Activated T-helper 2 cell treated with anti-CD3 and anti-CD28 coated beads, Interferon-gamma antibody, Interleukin-2, Interleukin-4, amounts not matched to agents 10 μg/mL and 5 μg/mL and 100 μg/mL, durations not matched to agents 14 hours and 24 hours and 36 hours (primary cell): ENCODE measurements around the gene TTC28. TPM values are rescaled to one million over a fixed set of nuclear protein-coding genes. Genes with fewer than 3 reads are reported as not detected.

ENCODE experiments used
- DNase-seq: peaks from one replicate; pipeline ENCODE4 v3.0.0; 2021; ENCODE audit warnings: low spot score
- H3K27ac Mint-ChIP-seq: one replicate; pipeline ENCODE4 v1.8.0; 2021; ENCODE audit warnings: mixed read lengths
- H3K27me3 Mint-ChIP-seq: one replicate; pipeline ENCODE4 v1.8.0; 2021; ENCODE audit warnings: low read depth, mixed read lengths
- H3K36me3 Mint-ChIP-seq: one replicate; pipeline ENCODE4 v1.8.0; 2021; ENCODE audit warnings: low read depth, mixed read lengths
- H3K4me1 Mint-ChIP-seq: one replicate; pipeline ENCODE4 v1.8.0; 2021; ENCODE audit warnings: low read depth, mixed read lengths
- H3K4me3 Mint-ChIP-seq: one replicate; pipeline ENCODE4 v1.8.0; 2021; ENCODE audit warnings: low read depth, mild to moderate bottlenecking, moderate library complexity, mixed read lengths
- H3K9me3 Mint-ChIP-seq: one replicate; pipeline ENCODE4 v1.8.0; 2021; ENCODE audit warnings: mixed read lengths
- intact Hi-C: fragments of 100-400 bp; cut with micrococcal nuclease; formaldehyde crosslinking; loops from one replicate; pipeline ENCODE4 v1.15.1; 2023
- total RNA-seq: library from RNA; stranded (reverse); gene quantifications from 2 replicates; pipeline ENCODE4 v1.2.3, GENCODE V29; 2022

TTC28 gene
- total RNA-seq, 1 donor from 2014 or later: 0.82 TPM

- Mint-ChIP-seq H3K4me1 (no peaks in the 10 kb centered on the region), H3K27me3 (peaks cover 8% of the 10 kb centered on the region), H3K27ac (no peak overlapping the region), H3K4me3 (no peak overlapping the region), H3K36me3 (no peaks in the 10 kb centered on the region), H3K9me3 (no peaks in the 10 kb centered on the region)
- no peak for DNase-seq
- intact Hi-C loops: no loop called here
Observed at GRCh38 chr22:28430466-28431025, 249.1 kb downstream of the TTC28 start.

- H3K4me1 Mint-ChIP-seq: no peaks in the 10 kb centered on the region
- no peaks in the 10 kb centered on the region for H3K36me3 Mint-ChIP-seq
- H3K27me3 Mint-ChIP-seq: peaks cover 8% of the 10 kb centered on the region
- H3K27ac Mint-ChIP-seq: no peak overlapping the region
- H3K9me3 Mint-ChIP-seq: no peaks in the 10 kb centered on the region
- no peak for DNase-seq
- H3K4me3 Mint-ChIP-seq: no peak overlapping the region
- intact Hi-C loops: no loop called here
Observed at GRCh38 chr22:28429711-28430110, 249.9 kb downstream of the TTC28 start.

- no peak for DNase-seq
- Mint-ChIP-seq H3K27me3 (peaks cover 4% of the 10 kb centered on the region), H3K27ac (no peak overlapping the region), H3K4me1 (no peaks in the 10 kb centered on the region), H3K36me3 (no peaks in the 10 kb centered on the region), H3K9me3 (no peaks in the 10 kb centered on the region), H3K4me3 (no peak overlapping the region)
- intact Hi-C loops: no loop called here
Observed at GRCh38 chr22:28428271-28428670, 251.4 kb downstream of the TTC28 start.

- Mint-ChIP-seq H3K27ac (no peak overlapping the region), H3K9me3 (no peaks in the 10 kb centered on the region), H3K36me3 (no peaks in the 10 kb centered on the region), H3K4me3 (no peak overlapping the region), H3K27me3 (peaks cover 2% of the 10 kb centered on the region), H3K4me1 (no peaks in the 10 kb centered on the region)
- intact Hi-C loops: no loop called here
- DNase-seq: no peak
Observed at GRCh38 chr22:28426346-28427132, 253.1 kb downstream of the TTC28 start.

- H3K4me3 Mint-ChIP-seq: no peak overlapping the region
- no peak for DNase-seq
- no peaks in the 10 kb centered on the region for H3K4me1 Mint-ChIP-seq
- no peaks in the 10 kb centered on the region for H3K27me3 Mint-ChIP-seq
- no peaks in the 10 kb centered on the region for H3K36me3 Mint-ChIP-seq
- no peaks in the 10 kb centered on the region for H3K9me3 Mint-ChIP-seq
- intact Hi-C loops: no loop called here
- no peak overlapping the region for H3K27ac Mint-ChIP-seq
Observed at GRCh38 chr22:28425211-28425610, 254.4 kb downstream of the TTC28 start.

GRCh38 chr22:28424427-28425080, 255.1 kb downstream of the TTC28 start:
- Mint-ChIP-seq H3K4me1 (no peaks in the 10 kb centered on the region), H3K27ac (no peak overlapping the region), H3K9me3 (no peaks in the 10 kb centered on the region), H3K4me3 (no peak overlapping the region), H3K36me3 (no peaks in the 10 kb centered on the region), H3K27me3 (no peaks in the 10 kb centered on the region)
- intact Hi-C loops: no loop called here
- no peak for DNase-seq

GRCh38 chr22:28419919-28420318, 259.7 kb downstream of the TTC28 start:
- Mint-ChIP-seq H3K36me3 (no peaks in the 10 kb centered on the region), H3K27ac (no peak overlapping the region), H3K27me3 (peaks cover 2% of the 10 kb centered on the region), H3K4me1 (no peaks in the 10 kb centered on the region), H3K9me3 (no peaks in the 10 kb centered on the region), H3K4me3 (no peak overlapping the region)
- DNase-seq: no peak
- intact Hi-C loops: no loop called here

GRCh38 chr22:28418008-28418407, 261.6 kb downstream of the TTC28 start:
- DNase-seq: no peak
- Mint-ChIP-seq H3K27ac (no peak overlapping the region), H3K4me3 (no peak overlapping the region), H3K36me3 (no peaks in the 10 kb centered on the region), H3K4me1 (no peaks in the 10 kb centered on the region), H3K27me3 (peaks cover 4% of the 10 kb centered on the region), H3K9me3 (no peaks in the 10 kb centered on the region)
- intact Hi-C loops: no loop called here

GRCh38 chr22:28417431-28417830, 262.2 kb downstream of the TTC28 start:
- H3K36me3 Mint-ChIP-seq: no peaks in the 10 kb centered on the region
- intact Hi-C loops: no loop called here
- no peak overlapping the region for H3K4me3 Mint-ChIP-seq
- H3K27me3 Mint-ChIP-seq: peaks cover 4% of the 10 kb centered on the region
- H3K9me3 Mint-ChIP-seq: no peaks in the 10 kb centered on the region
- H3K4me1 Mint-ChIP-seq: no peaks in the 10 kb centered on the region
- H3K27ac Mint-ChIP-seq: no peak overlapping the region
- no peak for DNase-seq

GRCh38 chr22:28414913-28415312, 264.7 kb downstream of the TTC28 start:
- no peak for DNase-seq
- Mint-ChIP-seq H3K36me3 (no peaks in the 10 kb centered on the region), H3K4me1 (peaks cover 4% of the 10 kb centered on the region), H3K9me3 (no peaks in the 10 kb centered on the region), H3K27ac (no peak overlapping the region), H3K27me3 (peaks cover 4% of the 10 kb centered on the region), H3K4me3 (no peak overlapping the region)
- intact Hi-C loops: no loop called here

- Mint-ChIP-seq H3K27ac (no peak overlapping the region), H3K9me3 (no peaks in the 10 kb centered on the region), H3K36me3 (no peaks in the 10 kb centered on the region)
Observed at GRCh38 chr22:28413612-28414399, 265.8 kb downstream of the TTC28 start.

GRCh38 chr22:28412109-28412508, 267.5 kb downstream of the TTC28 start:
- no peaks in the 10 kb centered on the region for H3K36me3 Mint-ChIP-seq
- H3K27ac Mint-ChIP-seq: no peak overlapping the region
- DNase-seq: no peak
- intact Hi-C loops: no loop called here
- H3K4me1 Mint-ChIP-seq: peaks cover 4% of the 10 kb centered on the region
- H3K27me3 Mint-ChIP-seq: peaks cover 2% of the 10 kb centered on the region
- H3K4me3 Mint-ChIP-seq: no peak overlapping the region
- no peaks in the 10 kb centered on the region for H3K9me3 Mint-ChIP-seq

More at GRCh38 chr22:28413612-28414399, 265.8 kb downstream of the TTC28 start:
- intact Hi-C loops: no loop called here
- peaks cover 4% of the 10 kb centered on the region for H3K27me3 Mint-ChIP-seq
- peaks cover 4% of the 10 kb centered on the region for H3K4me1 Mint-ChIP-seq
- H3K4me3 Mint-ChIP-seq: no peak overlapping the region
- no peak for DNase-seq
